B cell (primary cell): ENCODE data around the gene RNF44. TPM values are rescaled to one million over a fixed set of nuclear protein-coding genes. Genes with fewer than 3 reads are reported as not detected.

Source experiments
- ATAC-seq: fragments of 200-7000 bp; cut with Tn5 transposase; one replicate; pipeline ENCODE4 v1.10.0; 2021; ENCODE audit warnings: low read depth, mild to moderate bottlenecking, moderate number of reproducible peaks, moderate library complexity
- CTCF ChIA-PET: fragments of 350-600 bp; sonication (Branson Sonifier 250); formaldehyde crosslinking; loops from one replicate; lab custom pipeline; 2021; ENCODE audit warnings: antibody characterized with exemption, inconsistent platforms; lab: Charles Lee
- POLR2A ChIA-PET: fragments of 350-600 bp; sonication (Branson Sonifier 250); formaldehyde crosslinking; loops from one replicate; lab custom pipeline; 2021; ENCODE audit warnings: antibody characterized with exemption; lab: Charles Lee
- DNase-seq: peaks from one replicate; pipeline ENCODE4 v3.0.0; 2013
- H2AFZ ChIP-seq: 2 replicates; pipeline ENCODE4 v1.6.1; 2012; ENCODE audit warnings: mild to moderate bottlenecking, low read depth, low read length; ENCODE audit not compliant: insufficient read depth, poor library complexity, severe bottlenecking
- H3K27ac ChIP-seq, 2 donors: 1 replicate in 1 of 2; 2 replicates in 1 of 2; pipeline ENCODE4 v1.5.1; 2012 to 2013; ENCODE audit warnings: low read length in 2 of 2, mild to moderate bottlenecking in 2 of 2, moderate library complexity in 1 of 2
- H3K27me3 ChIP-seq, 4 experiments: fragments of 200-600 bp in 1 of 4; sonication (generic) in 1 of 4; replicated peaks in 1 of 4; 1 replicate in 2 of 4; 2 replicates in 2 of 4; pipeline versions ENCODE4 v1.6.1 to v1.7.0; 2013 to 2016; ENCODE audit warnings: low read length in 3 of 4, mild to moderate bottlenecking in 2 of 4, mixed read lengths in 1 of 4, moderate library complexity in 1 of 4; ENCODE audit not compliant: insufficient read depth in 4 of 4, control insufficient read depth in 3 of 4; ENCODE audit errors: control extremely low read depth in 1 of 4
- H3K36me3 ChIP-seq, 2 experiments: replicated peaks in 1 of 2; 1 replicate in 1 of 2; 2 replicates in 1 of 2; pipeline versions ENCODE4 v1.6.1 to v1.7.1; 2013; ENCODE audit warnings: low read length in 1 of 2; ENCODE audit not compliant: insufficient read depth in 2 of 2, control insufficient read depth in 1 of 2; ENCODE audit errors: control extremely low read depth in 1 of 2, extremely low read depth in 1 of 2
- H3K4me1 ChIP-seq, 2 donors: fragments of 200-600 bp in 1 of 2; sonication (generic) in 1 of 2; 1 replicate in 1 of 2; 2 replicates in 1 of 2; pipeline versions ENCODE4 v1.5.1 to v1.6.1; 2013 to 2017; ENCODE audit warnings: low read length in 2 of 2; ENCODE audit not compliant: control insufficient read depth in 2 of 2, insufficient read depth in 2 of 2
- H3K4me2 ChIP-seq: replicated peaks from 2 replicates; pipeline ENCODE3; 2012; ENCODE audit warnings: mild to moderate bottlenecking, low read depth, low read length; ENCODE audit not compliant: poor library complexity, severe bottlenecking
- H3K4me3 ChIP-seq, 5 experiments: fragments of 200-600 bp in 1 of 5; sonication (generic) in 1 of 5; 1 replicate in 3 of 5; 2 replicates in 2 of 5; pipeline versions ENCODE4 v1.5.1 to v1.7.0; 2011 to 2016; ENCODE audit warnings: low read length in 4 of 5, mild to moderate bottlenecking in 4 of 5, low read depth in 2 of 5, control low read depth in 1 of 5, moderate library complexity in 1 of 5; ENCODE audit not compliant: insufficient read depth in 1 of 5; ENCODE audit errors: control extremely low read depth in 1 of 5, extremely low read depth in 1 of 5
- H3K79me2 ChIP-seq: fragments of 200-600 bp; sonication (generic); one replicate; pipeline ENCODE4 v1.6.0; 2016; ENCODE audit warnings: low read length; ENCODE audit not compliant: control insufficient read depth, insufficient read depth
- H3K9ac ChIP-seq: fragments of 200-600 bp; sonication (generic); 2 replicates; pipeline ENCODE4 v1.6.1; 2017; ENCODE audit warnings: mild to moderate bottlenecking, low read length, moderate library complexity
- H3K9me3 ChIP-seq, 3 donors: one replicate each; pipeline versions ENCODE4 v1.6.1 to v1.7.1; 2013; ENCODE audit warnings: low read length in 2 of 3; ENCODE audit not compliant: control insufficient read depth in 2 of 3, insufficient read depth in 1 of 3; ENCODE audit errors: control extremely low read depth in 1 of 3
- H4K20me1 ChIP-seq: 2 replicates; pipeline ENCODE4 v1.6.0; 2012; ENCODE audit warnings: mild to moderate bottlenecking, low read length; ENCODE audit not compliant: insufficient read depth, control insufficient read depth, poor library complexity, severe bottlenecking
- H3K27ac Mint-ChIP-seq: one replicate; pipeline ENCODE4 v1.8.0; 2021; ENCODE audit warnings: mixed read lengths
- H3K27me3 Mint-ChIP-seq: one replicate; pipeline ENCODE4 v1.8.0; 2021; ENCODE audit warnings: mixed read lengths
- H3K4me1 Mint-ChIP-seq: one replicate; pipeline ENCODE4 v1.8.0; 2021; ENCODE audit warnings: mixed read lengths
- H3K4me3 Mint-ChIP-seq: one replicate; pipeline ENCODE4 v1.8.0; 2021; ENCODE audit warnings: mixed read lengths
- H3K9me3 Mint-ChIP-seq: one replicate; pipeline ENCODE4 v1.8.0; 2022; ENCODE audit warnings: mixed read lengths; ENCODE audit not compliant: insufficient read depth
- EZH2 ChIP-seq: IDR thresholded peaks from 2 replicates; pipeline ENCODE4 v1.6.1; 2012; ENCODE audit warnings: borderline replicate concordance, low read depth, mild to moderate bottlenecking, moderate library complexity, low read length; ENCODE audit not compliant: insufficient read depth, poor library complexity, severe bottlenecking
- WGBS: methylation state at CpG from one replicate; pipeline ENCODE4 v1.1.5; 2013; ENCODE audit warnings: missing lambda C conversion rate; ENCODE audit not compliant: insufficient coverage; 5-methylcytosine and 5-hydroxymethylcytosine counted together
- intact Hi-C: fragments of 100-400 bp; cut with micrococcal nuclease; formaldehyde crosslinking; loops from one replicate; pipeline ENCODE4 v1.10.0; 2022
- polyA plus RNA-seq: library from polyadenylated mRNA; depleted of rRNA; stranded (reverse); fragments of >200 nt; gene quantifications from 2 replicates; pipeline ENCODE4 v1.2.3, GENCODE V29; 2012
- total RNA-seq, 2 donors: library from RNA; stranded (reverse); fragments of 120-200 nt in 1 of 2; gene quantifications; 1 replicate in 1 of 2; 2 replicates in 1 of 2; pipeline versions ENCODE4 v1.2.3 to v1.2.4, GENCODE V29; 2013 to 2022
- TF ChIP-seq, protein P1 (sequence below): fragments of 200-600 bp; IDR thresholded peaks from one replicate; pipeline ENCODE4 v1.8.0; 2022; ENCODE audit warnings: antibody characterized with exemption, mild to moderate bottlenecking

The RNF44 gene
- total and polyA plus RNA-seq, 2 donors (not counting 1 experiment from before 2014, with no cell fraction given), result 220 to 262 TPM

- 94% methylated on average over 11 of the region's 12 CpGs for WGBS
- Mint-ChIP-seq H3K4me3 (no peak overlapping the region), H3K27ac (no peak overlapping the region), H3K9me3 (peaks cover 6% of the 10 kb centered on the region), H3K27me3 (no peaks in the 10 kb centered on the region), H3K4me1 (peaks cover 2% of the 10 kb centered on the region)
- Histone ChIP-seq H3K9me3 (peaks cover 0 to 30% (median 16%) of the 10 kb centered on the region in 3 donors), H3K4me2 (no peak overlapping the region), H2AFZ (no peak overlapping the region), H4K20me1 (no peaks in the 10 kb centered on the region), H3K36me3 (no peaks in the 10 kb centered on the region), H3K27me3 (no peaks in the 10 kb centered on the region), H3K79me2 (no peaks in the 10 kb centered on the region), H3K9ac (no peak overlapping the region), H3K27ac (no peak overlapping the region), H3K4me1 (peaks cover 0 to 3% of the 10 kb centered on the region in 2 donors), H3K4me3 (no peak overlapping the region)
- ChIA-PET POLR2A (no interaction called here), CTCF (no interaction called here)
- no peak for ATAC-seq
- no peak for TF ChIP-seq EZH2
- TF ChIP-seq, protein P1, sequence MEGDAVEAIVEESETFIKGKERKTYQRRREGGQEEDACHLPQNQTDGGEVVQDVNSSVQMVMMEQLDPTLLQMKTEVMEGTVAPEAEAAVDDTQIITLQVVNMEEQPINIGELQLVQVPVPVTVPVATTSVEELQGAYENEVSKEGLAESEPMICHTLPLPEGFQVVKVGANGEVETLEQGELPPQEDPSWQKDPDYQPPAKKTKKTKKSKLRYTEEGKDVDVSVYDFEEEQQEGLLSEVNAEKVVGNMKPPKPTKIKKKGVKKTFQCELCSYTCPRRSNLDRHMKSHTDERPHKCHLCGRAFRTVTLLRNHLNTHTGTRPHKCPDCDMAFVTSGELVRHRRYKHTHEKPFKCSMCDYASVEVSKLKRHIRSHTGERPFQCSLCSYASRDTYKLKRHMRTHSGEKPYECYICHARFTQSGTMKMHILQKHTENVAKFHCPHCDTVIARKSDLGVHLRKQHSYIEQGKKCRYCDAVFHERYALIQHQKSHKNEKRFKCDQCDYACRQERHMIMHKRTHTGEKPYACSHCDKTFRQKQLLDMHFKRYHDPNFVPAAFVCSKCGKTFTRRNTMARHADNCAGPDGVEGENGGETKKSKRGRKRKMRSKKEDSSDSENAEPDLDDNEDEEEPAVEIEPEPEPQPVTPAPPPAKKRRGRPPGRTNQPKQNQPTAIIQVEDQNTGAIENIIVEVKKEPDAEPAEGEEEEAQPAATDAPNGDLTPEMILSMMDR, result no peak
- intact Hi-C loops, result no loop called here
- no peak for DNase-seq
These were observed 44.2 kb upstream of the RNF44 start for GRCh38 chr5:176581361-176581760.

DNA sequence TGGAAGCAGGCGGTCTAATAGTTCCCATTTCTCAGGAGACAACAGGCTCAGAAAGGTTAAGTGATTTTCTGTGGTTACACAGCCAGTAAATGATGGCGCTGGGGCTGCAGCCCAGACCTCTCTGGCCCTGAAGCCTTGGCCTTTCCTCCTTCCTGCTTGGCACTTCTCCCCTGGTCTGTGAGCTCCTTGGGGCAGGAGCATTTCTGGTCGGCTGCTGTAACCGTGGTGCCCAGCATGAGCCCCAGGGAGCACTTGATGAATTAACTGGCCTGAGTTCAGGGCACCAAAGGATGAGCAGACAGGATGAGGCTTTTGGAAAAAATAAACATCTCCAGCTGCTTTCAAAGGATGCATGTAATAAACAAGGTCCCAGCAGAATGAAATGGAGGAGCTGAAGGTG is 42.1 kb upstream of the RNF44 start:
- WGBS, result 82% methylated on average over 4 of the region's 4 CpGs
- H3K27ac Mint-ChIP-seq, result no peak overlapping the region
- no peak overlapping the region for H3K4me3 Mint-ChIP-seq
- Histone ChIP-seq H3K9ac (no peak overlapping the region), H3K79me2 (no peaks in the 10 kb centered on the region), H3K4me2 (no peak overlapping the region), H3K9me3 (peaks cover 0 to 10% (median under 1%) of the 10 kb centered on the region in 3 donors), H3K36me3 (no peaks in the 10 kb centered on the region), H4K20me1 (no peaks in the 10 kb centered on the region), H3K27me3 (no peaks in the 10 kb centered on the region), H3K4me3 (no peak overlapping the region), H3K27ac (no peak overlapping the region), H3K4me1 (peaks cover 0 to 3% of the 10 kb centered on the region in 2 donors), H2AFZ (no peak overlapping the region)
- DNase-seq (no peak), ATAC-seq (no peak)
- H3K27me3 Mint-ChIP-seq, result no peaks in the 10 kb centered on the region
- intact Hi-C loops, result no loop called here
- ChIA-PET CTCF (interaction anchor here (1.0 to 2.9 kb wide), 6 partner anchors 17 to 850 kb away, joined by 3 to 12 read pairs (median 4); partner anchors contain the start of gene CLTB), POLR2A (no interaction called here)
- no peaks in the 10 kb centered on the region for H3K9me3 Mint-ChIP-seq
- TF ChIP-seq EZH2, result no peak
- H3K4me1 Mint-ChIP-seq, result peaks cover 2% of the 10 kb centered on the region
